SIG-M5 (cell line): ENCODE measurements around the gene CREB3L4.
A peak's percentile ranks its signal among the peaks of the same experiment; 100 is the strongest.

Experiments
- DNase-seq: peaks from one replicate; lab custom pipeline; 2025; lab: John Stamatoyannopoulos, UW

Gene CREB3L4

GRCh38 chr1:153967107-153967999, at the start of gene CREB3L4:
CREB3L4 (plus strand) TSS chr1:153967902; CDS start chr1:153968526, 624 bp downstream.
- DNase-seq = peak; percentile 99

- DNase-seq = no peak
Measured at GRCh38 chr1:153919876-153920852, 47.5 kb upstream of the CREB3L4 start.

- DNase-seq = no peak
Measured at GRCh38 chr1:153921080-153921802, 46.5 kb upstream of the CREB3L4 start.

- no peak for DNase-seq
Measured at GRCh38 chr1:153921803-153922075, 46.0 kb upstream of the CREB3L4 start.

GRCh38 chr1:153922076-153922971, 45.4 kb upstream of the CREB3L4 start:
- DNase-seq = no peak

GRCh38 chr1:153922972-153923925, 44.5 kb upstream of the CREB3L4 start, which contains the start of gene GATAD2B:
GATAD2B (minus strand) TSS chr1:153922972; CDS start chr1:153828347, 94,625 bp downstream.
- peak; percentile 100 for DNase-seq

GRCh38 chr1:153926405-153926804, 41.3 kb upstream of the CREB3L4 start:
- no peak for DNase-seq

GRCh38 chr1:153928245-153928644, 39.5 kb upstream of the CREB3L4 start:
- DNase-seq = no peak

GRCh38 chr1:153928791-153929341, 38.8 kb upstream of the CREB3L4 start:
- DNase-seq = no peak

GRCh38 chr1:153929426-153929825, 38.3 kb upstream of the CREB3L4 start:
- no peak for DNase-seq

- DNase-seq = no peak
Measured at GRCh38 chr1:153929981-153930948, 37.4 kb upstream of the CREB3L4 start.

GRCh38 chr1:153932156-153933131, 35.3 kb upstream of the CREB3L4 start:
- no peak for DNase-seq

- no peak for DNase-seq
Measured at GRCh38 chr1:153933430-153933829, 34.3 kb upstream of the CREB3L4 start.

- DNase-seq = no peak
Measured at GRCh38 chr1:153933955-153934354, 33.7 kb upstream of the CREB3L4 start.

- DNase-seq = no peak
Measured at GRCh38 chr1:153934746-153935145, 33.0 kb upstream of the CREB3L4 start.

GRCh38 chr1:153936011-153936802, 31.5 kb upstream of the CREB3L4 start:
- DNase-seq = no peak
